Thyroid gland (tissue), 4 donors: ENCODE measurements around the gene DEFB123.
"Not testable (repeated sequence)": the region's sequence is repeated elsewhere in the genome, so short reads cannot be mapped to it uniquely, and the experiment has no call there.

Experiments used
- CTCF ChIP-seq, 6 experiments: fragments of 200-600 bp in 3 of 6; fragments of 450-650 bp in 3 of 6; sonication (generic) in 3 of 6; IDR thresholded peaks; one replicate each; pipeline ENCODE4 v1.5.1; 2016 to 2019; ENCODE audit warnings: antibody characterized with exemption in 6 of 6, mild to moderate bottlenecking in 2 of 6, inconsistent platforms in 1 of 6, moderate library complexity in 1 of 6
- POLR2A ChIP-seq, 2 donors: fragments of 450-650 bp; IDR thresholded peaks; one replicate each; pipeline ENCODE4 v1.6.1; 2017; ENCODE audit warnings: antibody characterized with exemption in 2 of 2, mild to moderate bottlenecking in 2 of 2, moderate library complexity in 1 of 2

DNA sequence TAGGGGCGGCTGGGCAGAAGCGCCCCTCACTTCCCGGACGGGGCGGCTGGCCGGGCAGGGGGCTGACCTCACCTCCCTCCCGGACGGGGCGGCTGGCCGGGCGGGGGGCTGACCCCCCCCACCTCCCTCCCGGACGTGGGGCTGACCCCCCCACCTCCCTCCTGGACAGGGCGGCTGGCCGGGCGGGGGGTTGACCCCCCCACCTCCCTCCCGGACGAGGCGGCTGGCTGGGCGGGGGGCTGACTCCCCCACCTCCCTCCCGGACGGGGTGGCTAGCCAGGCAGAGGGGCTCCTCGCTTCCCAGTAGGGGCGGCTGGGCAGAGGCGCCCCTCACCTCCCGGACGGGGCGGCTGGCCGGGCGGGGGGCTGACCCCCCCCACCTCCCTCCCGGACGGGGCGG lies 30.5 kb downstream of the DEFB123 start:
- not testable (repeated sequence) for TF ChIP-seq CTCF, POLR2A (IDR thresholded peaks at IDR 0.05)
